ENCODE data around the gene FRMD7. TPM values are rescaled to one million over a fixed set of nuclear protein-coding genes. Genes with fewer than 3 reads are reported as not detected.

FRMD7 gene
- total and polyA plus RNA-seq, 2 of the 4 experiments (the other 2 are of a cell fraction) = not detected

GRCh38 chrX:132046533-132046932, 81.3 kb downstream of the FRMD7 start:
- H3K4ac ChIP-seq (ENCODE audit: low read depth, low read length) = no peak overlapping the region
- H2BK20ac ChIP-seq (ENCODE audit: low read depth, low read length) = no peak overlapping the region
- H4K20me1 ChIP-seq (ENCODE audit: insufficient read depth, low read length) = no peaks in the 10 kb centered on the region
- no peak overlapping the region for H2AK5ac ChIP-seq (ENCODE audit: low read depth, low read length)
- no peak overlapping the region for H3K56ac ChIP-seq (ENCODE audit: extremely low read depth, insufficient read depth, low read length)
- H3K27ac ChIP-seq (ENCODE audit: insufficient read depth, low read length) = no peak overlapping the region
- H3K14ac ChIP-seq (replicated peaks; ENCODE audit: low read depth, low read length) = no peak overlapping the region
- H3K9me3 ChIP-seq (ENCODE audit: control insufficient read depth, insufficient read depth, low read length) = no peaks in the 10 kb centered on the region
- H3K23ac ChIP-seq (ENCODE audit: low read depth, low read length) = no peak overlapping the region
- H3K4me2 ChIP-seq (ENCODE audit: low read depth, low read length) = no peak overlapping the region
- no peak for DNase-seq
- intact Hi-C loops (cut with micrococcal nuclease) = no loop called here
- H2BK5ac ChIP-seq (ENCODE audit: low read depth, low read length, poor library complexity, severe bottlenecking) = no peak overlapping the region
- no peak overlapping the region for H2AFZ ChIP-seq (replicated peaks; ENCODE audit: low read length, poor library complexity)
- TF ChIP-seq MXI1 (IDR thresholded peaks at IDR 0.05; ENCODE audit: borderline replicate concordance, low read depth, low read length) (no peak), MAFK (IDR thresholded peaks at IDR 0.05; ENCODE audit: low read depth, low read length) (no peak), CHD1 (IDR thresholded peaks at IDR 0.05; ENCODE audit: low read depth, low read length) (no peak), MAZ (IDR thresholded peaks at IDR 0.05; ENCODE audit: borderline replicate concordance, low read depth, low read length) (no peak), RAD21 (IDR thresholded peaks at IDR 0.05; ENCODE audit: low read length) (no peak), NFE2L2 (IDR thresholded peaks at IDR 0.05; ENCODE audit: low read depth, low read length) (no peak), FOS (IDR thresholded peaks at IDR 0.05; ENCODE audit: low read depth, low read length) (no peak), CEBPB (IDR thresholded peaks at IDR 0.05; ENCODE audit: low read depth, low read length) (no peak), BHLHE40 (IDR thresholded peaks at IDR 0.05; ENCODE audit: low read depth, low read length) (no peak), POLR2A (IDR thresholded peaks at IDR 0.05; ENCODE audit: low read depth, low read length) (no peak), RFX5 (IDR thresholded peaks at IDR 0.05; ENCODE audit: low read depth, low read length) (no peak), USF2 (IDR thresholded peaks at IDR 0.05; ENCODE audit: low read depth, low read length) (no peak), RCOR1 (IDR thresholded peaks at IDR 0.05; ENCODE audit: insufficient replicate concordance, low read length) (no peak)
- TF ChIP-seq, protein P1, sequence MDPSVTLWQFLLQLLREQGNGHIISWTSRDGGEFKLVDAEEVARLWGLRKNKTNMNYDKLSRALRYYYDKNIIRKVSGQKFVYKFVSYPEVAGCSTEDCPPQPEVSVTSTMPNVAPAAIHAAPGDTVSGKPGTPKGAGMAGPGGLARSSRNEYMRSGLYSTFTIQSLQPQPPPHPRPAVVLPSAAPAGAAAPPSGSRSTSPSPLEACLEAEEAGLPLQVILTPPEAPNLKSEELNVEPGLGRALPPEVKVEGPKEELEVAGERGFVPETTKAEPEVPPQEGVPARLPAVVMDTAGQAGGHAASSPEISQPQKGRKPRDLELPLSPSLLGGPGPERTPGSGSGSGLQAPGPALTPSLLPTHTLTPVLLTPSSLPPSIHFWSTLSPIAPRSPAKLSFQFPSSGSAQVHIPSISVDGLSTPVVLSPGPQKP (IDR thresholded peaks at IDR 0.05; ENCODE audit: borderline replicate concordance, low read depth, low read length) = no peak
- no peak overlapping the region for H4K91ac ChIP-seq (ENCODE audit: insufficient read depth, low read depth, low read length)
- H4K5ac ChIP-seq (ENCODE audit: low read depth, low read length) = no peak overlapping the region
- no peak overlapping the region for H2BK120ac ChIP-seq (ENCODE audit: low read depth, low read length)
- no peak overlapping the region for H2BK15ac ChIP-seq (ENCODE audit: low read depth, low read length)
- CTCF ChIA-PET = no interaction called here
- H3K4me1 ChIP-seq (ENCODE audit: control insufficient read depth, insufficient read depth, low read length) = no peaks in the 10 kb centered on the region
- POLR2A ChIA-PET (ENCODE audit: unreplicated experiment) = no interaction called here
- H4K8ac ChIP-seq (ENCODE audit: low read depth in 2 of 2, low read length in 2 of 2) = no peak overlapping the region
- H3K79me1 ChIP-seq (ENCODE audit: low read depth in 1 of 2, low read length in 2 of 2) = no peaks in the 10 kb centered on the region
- H3K18ac ChIP-seq (ENCODE audit: low read depth, low read length) = no peak overlapping the region
- H3K36me3 ChIP-seq (ENCODE audit: control insufficient read depth, insufficient read depth, low read length) = no peaks in the 10 kb centered on the region
- no CpG with 5 or more reads among the region's 2 CpGs for WGBS, 2 experiments (ENCODE audit: extremely low coverage in 2 of 2, insufficient read length in 1 of 2)
- BruUV-seq (replicated peaks) = no TSS peak
- no peaks in the 10 kb centered on the region for H3K9me1 ChIP-seq (ENCODE audit: insufficient read depth, low read length)
- H3K4me3 ChIP-seq (ENCODE audit: insufficient read depth, low read depth, low read length) = no peak overlapping the region
- ATAC-seq (ENCODE audit: low read depth) = no peak
- H3K27me3 ChIP-seq (ENCODE audit: control insufficient read depth, insufficient read depth, low read length) = no peaks in the 10 kb centered on the region; the same call in 1 of the 2 replicates
- dilution Hi-C loops (cut with HindIII; ENCODE audit: low sequenced_read_pairs, unreplicated experiment) = no loop called here
- in situ Hi-C loops (cut with MboI; ENCODE audit: low sequenced_read_pairs) = no loop called here
- H2AK9ac ChIP-seq (replicated peaks; ENCODE audit: low read depth, low read length, poor library complexity) = no peak overlapping the region
- no peak overlapping the region for H3K9ac ChIP-seq (ENCODE audit: low read depth, low read length)

Measured in IMR-90 (cell line).